CD4-positive, alpha-beta T cell (primary cell): ENCODE measurements around the gene HSD17B2. TPM values are rescaled to one million over a fixed set of nuclear protein-coding genes. Genes with fewer than 3 reads are reported as not detected.

Source experiments
- ATAC-seq: fragments of 200-7000 bp; cut with Tn5 transposase; one replicate; pipeline ENCODE4 v1.10.0; 2022; ENCODE audit warnings: mild to moderate bottlenecking; ENCODE audit not compliant: poor library complexity
- CTCF ChIA-PET: fragments of 350-600 bp; sonication (Branson Sonifier 250); formaldehyde crosslinking; loops from one replicate; lab custom pipeline; 2021; ENCODE audit warnings: antibody characterized with exemption, inconsistent platforms; lab: Charles Lee
- POLR2A ChIA-PET: fragments of 350-600 bp; sonication (Branson Sonifier 250); formaldehyde crosslinking; loops from one replicate; lab custom pipeline; 2021; ENCODE audit warnings: antibody characterized with exemption, inconsistent platforms; lab: Charles Lee
- DNase-seq, 14 experiments: peaks; one replicate each; pipeline ENCODE4 v3.0.0-alpha.2; 2013 to 2020; ENCODE audit warnings: mixed read lengths in 2 of 14
- H3K27ac ChIP-seq, 2 donors: one replicate each; pipeline versions ENCODE4 v1.5.1 to v1.7.0; 2013; ENCODE audit warnings: low read length in 2 of 2, low read depth in 1 of 2, mild to moderate bottlenecking in 1 of 2
- H3K27me3 ChIP-seq, 2 experiments: 1 replicate in 1 of 2; 2 replicates in 1 of 2; pipeline versions ENCODE4 v1.6.1 to v1.7.0; 2013; ENCODE audit warnings: low read length in 2 of 2, control low read depth in 1 of 2, mild to moderate bottlenecking in 1 of 2, moderate library complexity in 1 of 2; ENCODE audit not compliant: insufficient read depth in 2 of 2, control insufficient read depth in 1 of 2
- H3K36me3 ChIP-seq: one replicate; pipeline ENCODE4 v1.6.1; 2013; ENCODE audit warnings: low read length, control low read depth; ENCODE audit not compliant: insufficient read depth
- H3K4me1 ChIP-seq: one replicate; pipeline ENCODE4 v1.6.1; 2013; ENCODE audit warnings: low read length, control low read depth; ENCODE audit not compliant: insufficient read depth
- H3K4me3 ChIP-seq: one replicate; pipeline ENCODE4 v1.5.1; 2013; ENCODE audit warnings: mild to moderate bottlenecking, low read length, moderate library complexity
- H3K9me3 ChIP-seq, 2 experiments: 1 replicate in 1 of 2; 2 replicates in 1 of 2; pipeline versions ENCODE4 v1.6.1 to v1.7.0; 2013; ENCODE audit warnings: low read length in 2 of 2, mild to moderate bottlenecking in 2 of 2, control low read depth in 1 of 2, moderate library complexity in 1 of 2; ENCODE audit not compliant: control insufficient read depth in 1 of 2, insufficient read depth in 1 of 2
- H3K27ac Mint-ChIP-seq: one replicate; pipeline ENCODE4 v1.8.0; 2020; ENCODE audit warnings: mixed read lengths
- H3K27me3 Mint-ChIP-seq: one replicate; pipeline ENCODE4 v1.8.0; 2021; ENCODE audit warnings: mixed read lengths
- H3K36me3 Mint-ChIP-seq: one replicate; pipeline ENCODE4 v1.8.0; 2021; ENCODE audit warnings: low read depth, mixed read lengths
- H3K4me1 Mint-ChIP-seq: one replicate; pipeline ENCODE4 v1.8.0; 2021; ENCODE audit warnings: low read depth, mixed read lengths
- H3K4me3 Mint-ChIP-seq: one replicate; pipeline ENCODE4 v1.8.0; 2020; ENCODE audit warnings: mild to moderate bottlenecking, mixed read lengths
- H3K9me3 Mint-ChIP-seq: one replicate; pipeline ENCODE4 v1.8.0; 2020; ENCODE audit warnings: mixed read lengths
- intact Hi-C, 2 experiments: fragments of 100-400 bp; cut with DNase I in 1 of 2; cut with micrococcal nuclease in 1 of 2; formaldehyde crosslinking; loops; one replicate each; pipeline versions ENCODE4 v1.15.1 to v1.9.0; 2023 to 2025; cut with DNase I, micrococcal nuclease
- total RNA-seq, 174 experiments: library from RNA in 2 of 174; stranded (reverse) in 2 of 174; gene quantifications; one replicate each; pipeline ENCODE4 v1.2.3 and lab custom pipeline; 2021 to 2026
- TF ChIP-seq, protein P1 (sequence below): fragments of 200-600 bp; IDR thresholded peaks from one replicate; pipeline ENCODE4 v1.8.0; 2022; ENCODE audit warnings: antibody characterized with exemption, mild to moderate bottlenecking

HSD17B2 gene
- total RNA-seq, 2 experiments from 2014 or later, result not detected

DNA sequence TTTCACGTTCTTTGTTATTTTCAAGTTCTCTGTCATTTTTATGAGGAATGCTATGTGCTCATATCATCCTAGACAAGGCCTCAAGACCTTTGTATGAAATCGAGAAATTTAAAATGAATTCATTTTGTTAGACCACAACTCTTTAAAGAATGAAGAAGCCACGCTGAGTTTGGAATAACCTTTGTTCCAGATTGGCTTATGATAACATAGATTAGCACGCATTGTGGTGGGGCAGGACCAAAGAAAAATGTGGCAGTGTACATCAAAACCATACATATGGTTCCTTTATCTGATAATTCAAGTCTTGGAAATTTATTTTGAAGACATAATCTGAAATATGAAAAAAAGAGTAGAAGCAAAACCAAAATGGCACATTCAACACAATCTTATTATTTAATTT, 2.2 kb downstream of the HSD17B2 start:
- no peak overlapping the region for H3K27ac Mint-ChIP-seq
- peaks cover 40% of the 10 kb centered on the region for H3K27me3 Mint-ChIP-seq
- Histone ChIP-seq H3K4me1 (no peaks in the 10 kb centered on the region), H3K36me3 (no peaks in the 10 kb centered on the region), H3K27ac (no peak overlapping the region), H3K4me3 (no peak overlapping the region), H3K27me3 (peaks cover 2 to 6% of the 10 kb centered on the region in 2 experiments), H3K9me3 (no peaks in the 10 kb centered on the region)
- ChIA-PET POLR2A (no interaction called here), CTCF (no interaction called here)
- H3K4me3 Mint-ChIP-seq, result no peak overlapping the region
- intact Hi-C loops, result no loop called here
- TF ChIP-seq, protein P1, sequence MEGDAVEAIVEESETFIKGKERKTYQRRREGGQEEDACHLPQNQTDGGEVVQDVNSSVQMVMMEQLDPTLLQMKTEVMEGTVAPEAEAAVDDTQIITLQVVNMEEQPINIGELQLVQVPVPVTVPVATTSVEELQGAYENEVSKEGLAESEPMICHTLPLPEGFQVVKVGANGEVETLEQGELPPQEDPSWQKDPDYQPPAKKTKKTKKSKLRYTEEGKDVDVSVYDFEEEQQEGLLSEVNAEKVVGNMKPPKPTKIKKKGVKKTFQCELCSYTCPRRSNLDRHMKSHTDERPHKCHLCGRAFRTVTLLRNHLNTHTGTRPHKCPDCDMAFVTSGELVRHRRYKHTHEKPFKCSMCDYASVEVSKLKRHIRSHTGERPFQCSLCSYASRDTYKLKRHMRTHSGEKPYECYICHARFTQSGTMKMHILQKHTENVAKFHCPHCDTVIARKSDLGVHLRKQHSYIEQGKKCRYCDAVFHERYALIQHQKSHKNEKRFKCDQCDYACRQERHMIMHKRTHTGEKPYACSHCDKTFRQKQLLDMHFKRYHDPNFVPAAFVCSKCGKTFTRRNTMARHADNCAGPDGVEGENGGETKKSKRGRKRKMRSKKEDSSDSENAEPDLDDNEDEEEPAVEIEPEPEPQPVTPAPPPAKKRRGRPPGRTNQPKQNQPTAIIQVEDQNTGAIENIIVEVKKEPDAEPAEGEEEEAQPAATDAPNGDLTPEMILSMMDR, result no peak
- no peak for DNase-seq
- no peaks in the 10 kb centered on the region for H3K36me3 Mint-ChIP-seq
- H3K4me1 Mint-ChIP-seq, result no peaks in the 10 kb centered on the region
- ATAC-seq, result no peak
- H3K9me3 Mint-ChIP-seq, result no peaks in the 10 kb centered on the region

DNA sequence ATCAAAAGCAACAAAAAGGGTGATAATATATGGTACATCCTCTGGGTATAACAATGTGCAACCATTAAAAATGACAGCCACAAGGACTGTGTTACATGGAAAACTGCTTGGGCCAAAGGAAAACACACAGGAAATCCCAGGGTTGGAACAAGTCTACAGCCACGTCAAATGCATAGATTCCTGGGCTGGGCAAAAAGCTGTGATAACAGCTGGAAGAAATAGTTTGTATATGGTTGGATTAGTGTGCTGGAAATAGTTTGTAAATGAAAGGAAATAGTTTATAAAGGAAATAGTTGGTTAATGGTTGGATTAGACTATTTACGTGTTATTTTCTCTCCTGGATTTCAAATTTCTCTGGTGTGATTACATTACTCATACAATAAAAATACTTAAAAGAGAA, 2.6 kb downstream of the HSD17B2 start:
- H3K27ac Mint-ChIP-seq, result no peak overlapping the region
- no peaks in the 10 kb centered on the region for H3K4me1 ChIP-seq
- CTCF ChIA-PET, result no interaction called here
- POLR2A ChIA-PET, result no interaction called here
- intact Hi-C loops, result no loop called here
- ATAC-seq (no peak), DNase-seq (no peak)
- H3K36me3 Mint-ChIP-seq, result no peaks in the 10 kb centered on the region
- no peak overlapping the region for H3K4me3 Mint-ChIP-seq
- H3K9me3 ChIP-seq, result no peaks in the 10 kb centered on the region
- H3K27me3 ChIP-seq, result peaks cover 0 to 6% of the 10 kb centered on the region in 2 experiments
- no peak overlapping the region for H3K4me3 ChIP-seq
- H3K27me3 Mint-ChIP-seq, result peaks cover 36% of the 10 kb centered on the region
- H3K9me3 Mint-ChIP-seq, result no peaks in the 10 kb centered on the region
- TF ChIP-seq, protein P1, result no peak
- no peaks in the 10 kb centered on the region for H3K4me1 Mint-ChIP-seq
- H3K27ac ChIP-seq, result no peak overlapping the region
- H3K36me3 ChIP-seq, result no peaks in the 10 kb centered on the region

DNA sequence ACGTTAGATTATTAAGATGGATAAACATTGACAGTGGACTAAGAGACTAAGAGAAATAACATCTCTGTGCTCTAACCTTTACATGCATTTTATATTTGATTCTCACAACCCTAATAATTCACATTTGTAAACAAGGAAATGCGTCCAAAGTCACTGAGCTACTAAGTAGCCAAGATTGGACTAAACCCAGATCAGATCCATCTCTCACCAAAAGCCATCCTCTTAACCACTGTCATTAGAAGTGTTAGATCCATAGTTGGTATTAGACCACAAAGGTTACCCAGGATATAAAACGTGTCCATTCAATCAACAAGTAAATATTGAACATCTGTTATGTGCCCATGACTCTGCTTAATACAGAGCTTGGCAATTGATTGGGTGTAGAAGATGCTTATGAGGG, 5.2 kb downstream of the HSD17B2 start:
- Histone ChIP-seq H3K4me1 (no peaks in the 10 kb centered on the region), H3K27ac (no peak overlapping the region), H3K4me3 (no peak overlapping the region), H3K27me3 (peaks cover 0 to 2% of the 10 kb centered on the region in 2 experiments), H3K36me3 (no peaks in the 10 kb centered on the region), H3K9me3 (no peaks in the 10 kb centered on the region)
- Mint-ChIP-seq H3K27ac (no peak overlapping the region), H3K4me3 (no peak overlapping the region), H3K4me1 (no peaks in the 10 kb centered on the region), H3K27me3 (peaks cover 21% of the 10 kb centered on the region), H3K36me3 (no peaks in the 10 kb centered on the region), H3K9me3 (no peaks in the 10 kb centered on the region)
- no peak for DNase-seq
- ATAC-seq, result no peak
- intact Hi-C loops, result no loop called here
- CTCF ChIA-PET, result no interaction called here
- TF ChIP-seq, protein P1, result no peak
- POLR2A ChIA-PET, result no interaction called here
